Dedifferentiated amniotic fluid mesenchymal stem cell (primary cell): ENCODE results near the gene PEX5L.
"Not testable (repeated sequence)": the region's sequence is repeated elsewhere in the genome, so short reads cannot be mapped to it uniquely, and the experiment has no call there.

ENCODE experiments used
- DNase-seq: peaks from one replicate; pipeline ENCODE4 v3.0.0-alpha.2; 2016; ENCODE audit errors: extremely low spot score

The PEX5L gene

DNA sequence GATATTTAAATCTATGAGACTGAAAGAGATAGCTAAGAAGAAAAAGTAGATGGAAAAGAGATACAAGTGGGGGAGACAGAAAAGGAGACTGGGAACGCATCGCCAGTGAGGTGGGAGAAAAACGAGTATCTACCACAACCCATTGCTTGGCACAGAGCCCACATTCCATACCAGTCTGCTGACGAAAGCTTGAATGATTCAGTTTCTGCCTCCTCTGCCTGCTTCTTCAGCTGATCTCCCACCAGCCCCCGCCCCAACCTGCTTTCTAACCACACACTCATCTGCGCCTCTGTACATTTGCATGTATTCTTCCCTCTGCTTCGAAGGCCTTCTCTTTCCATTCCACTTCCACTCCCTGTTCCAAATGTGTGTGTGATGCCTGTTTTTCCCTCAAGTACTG lies 195.8 kb downstream of the PEX5L start:
- DNase-seq, result no peak

DNA sequence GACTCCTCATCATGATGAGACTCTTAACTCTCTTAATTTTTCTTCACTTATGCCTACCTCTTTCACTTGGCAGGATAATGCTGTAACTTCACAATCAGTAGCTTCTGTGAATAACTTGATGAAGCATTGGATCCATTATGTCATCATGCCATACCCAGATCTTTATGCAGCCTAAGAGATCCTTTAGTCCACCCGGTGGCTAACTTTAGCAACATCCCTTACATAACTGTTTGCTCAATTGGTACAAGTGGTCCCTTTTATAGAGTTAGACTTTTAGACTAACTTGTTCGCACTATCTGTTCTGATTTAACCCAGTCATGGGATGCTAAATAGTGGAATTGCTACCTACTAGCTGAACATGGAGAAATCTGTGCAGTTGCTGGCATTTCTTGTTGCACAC lies 199.4 kb downstream of the PEX5L start:
- no peak for DNase-seq

DNA sequence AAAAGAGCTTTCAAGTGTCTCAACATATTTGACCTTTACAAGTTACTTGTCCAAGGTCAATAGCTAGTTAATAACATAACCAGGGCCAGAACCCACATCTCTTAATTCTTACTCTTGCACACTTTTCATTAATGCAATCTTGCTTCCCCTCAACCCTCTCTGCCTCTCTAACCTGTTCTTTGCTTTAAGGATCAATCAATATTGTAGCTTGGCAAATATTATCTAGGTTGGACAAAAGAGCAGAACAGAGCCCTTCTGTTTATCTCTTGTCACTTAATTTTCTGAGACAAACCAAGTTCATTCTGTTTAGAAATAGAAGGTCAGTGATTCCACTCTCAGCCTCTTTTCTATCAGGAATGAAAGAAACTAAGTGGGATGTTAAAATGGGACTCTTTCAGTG lies 203.4 kb downstream of the PEX5L start:
- no peak for DNase-seq

DNA sequence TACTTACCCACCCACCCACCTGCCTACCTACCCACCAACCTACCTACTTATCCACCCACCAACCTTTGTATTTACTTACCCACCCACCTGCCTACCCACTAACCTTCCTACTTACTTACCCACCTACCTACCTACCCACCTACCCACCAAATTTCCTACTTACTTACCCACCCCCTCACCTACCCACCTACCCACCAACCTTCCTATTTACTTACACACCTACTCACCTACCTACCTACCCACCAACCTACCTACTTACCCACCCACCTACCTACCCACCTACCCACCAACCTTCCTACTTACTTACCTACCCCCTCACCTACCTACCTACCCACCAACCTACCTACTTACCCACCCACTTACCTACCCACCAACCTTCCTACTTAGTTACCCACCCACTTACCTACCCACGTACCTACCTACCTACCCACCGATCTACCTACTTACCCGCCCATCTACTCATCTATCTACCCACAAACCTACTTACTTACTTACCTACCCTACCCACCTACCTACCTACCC lies 204.3 kb downstream of the PEX5L start:
- DNase-seq, result no peak

DNA sequence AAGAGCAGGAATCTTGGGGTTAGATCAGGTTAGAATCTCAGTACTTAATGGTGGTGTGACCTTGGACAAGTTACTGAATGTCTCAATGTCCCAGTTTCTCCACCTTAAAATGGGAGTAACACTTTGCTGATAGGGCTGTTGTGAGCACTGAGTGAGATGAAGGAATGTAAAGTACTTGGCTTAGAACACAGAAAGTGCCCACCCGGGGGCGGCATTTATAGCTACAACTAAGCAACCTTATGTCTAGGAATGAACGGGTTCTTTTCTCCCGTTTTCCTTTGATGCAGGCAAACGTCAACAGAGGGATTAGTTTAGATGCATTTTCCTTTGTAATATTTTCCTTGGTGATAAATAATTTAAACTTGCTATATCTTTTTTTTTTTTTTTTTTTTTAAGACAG lies 207.3 kb downstream of the PEX5L start:
- no peak for DNase-seq

DNA sequence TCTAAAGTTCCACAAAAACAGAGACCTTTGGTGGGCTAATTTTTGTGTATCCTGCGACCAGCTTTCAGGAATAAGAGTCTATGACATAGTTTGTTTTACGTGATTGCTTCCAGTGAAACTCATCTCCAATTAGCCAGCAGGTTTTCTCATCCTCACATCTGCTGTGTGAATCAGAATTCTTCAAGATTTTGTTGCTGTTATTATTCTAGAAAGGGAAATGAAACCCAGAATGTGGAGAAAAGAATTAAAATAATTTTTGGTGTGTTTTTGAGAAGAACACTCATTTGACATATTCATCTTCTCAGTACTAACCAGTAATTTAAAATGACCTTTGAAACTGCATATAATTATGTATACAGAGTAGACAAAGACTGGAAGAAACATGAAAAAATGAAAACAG lies 208.0 kb downstream of the PEX5L start:
- DNase-seq, result no peak

DNA sequence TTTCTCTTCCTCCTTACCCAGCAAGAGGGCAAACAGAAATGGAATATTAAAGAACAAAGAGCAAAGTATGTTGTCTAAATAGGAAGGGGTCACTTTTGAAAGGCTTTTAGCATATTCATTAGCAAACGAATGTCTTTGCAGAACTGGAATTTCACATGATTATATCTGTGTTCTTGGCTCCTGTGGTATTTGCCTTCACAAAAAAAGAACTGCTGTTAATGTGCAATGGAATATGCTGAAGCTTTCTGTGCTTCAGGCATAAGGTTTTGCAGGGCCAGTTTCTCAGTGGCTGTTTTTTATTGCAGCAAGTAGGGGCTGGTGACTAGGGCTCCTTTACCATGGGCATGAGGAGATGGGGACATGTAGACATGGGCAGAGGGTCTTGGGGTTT lies 210.5 kb downstream of the PEX5L start:
- no peak for DNase-seq

DNA sequence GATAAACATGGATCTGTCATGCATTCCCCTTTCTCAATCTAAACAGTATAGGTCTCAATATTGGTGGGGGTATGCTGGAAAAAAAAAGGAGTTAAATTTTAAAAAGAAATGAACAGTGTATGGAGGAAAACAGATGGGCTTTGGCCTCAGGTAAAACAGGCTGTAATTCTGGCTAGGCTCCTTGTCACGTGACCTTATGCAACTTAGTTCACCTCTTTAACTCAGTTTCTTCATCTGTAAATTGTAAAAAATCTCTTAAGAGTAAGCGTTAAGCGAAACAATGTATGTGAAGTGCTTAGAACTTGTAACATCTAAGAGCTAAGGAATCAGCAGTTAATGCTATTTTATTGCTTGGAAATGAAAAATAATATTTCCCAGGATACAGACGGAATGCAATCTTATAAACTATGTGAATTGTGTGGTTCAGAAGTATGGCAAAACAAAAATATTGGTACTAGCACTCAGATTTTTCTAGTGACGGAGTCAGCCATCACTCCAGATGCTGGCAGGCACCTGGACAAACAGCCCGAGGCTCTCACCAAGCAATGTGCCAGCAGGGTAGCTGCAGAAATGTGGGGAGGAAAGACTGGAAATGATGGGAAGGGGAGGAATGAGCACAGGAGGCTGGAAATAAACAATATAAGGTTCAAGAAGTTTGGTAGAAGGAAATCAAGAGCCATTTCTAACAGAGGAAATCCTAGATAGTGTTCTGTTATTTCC lies 211.1 kb downstream of the PEX5L start:
- DNase-seq, result no peak

DNA sequence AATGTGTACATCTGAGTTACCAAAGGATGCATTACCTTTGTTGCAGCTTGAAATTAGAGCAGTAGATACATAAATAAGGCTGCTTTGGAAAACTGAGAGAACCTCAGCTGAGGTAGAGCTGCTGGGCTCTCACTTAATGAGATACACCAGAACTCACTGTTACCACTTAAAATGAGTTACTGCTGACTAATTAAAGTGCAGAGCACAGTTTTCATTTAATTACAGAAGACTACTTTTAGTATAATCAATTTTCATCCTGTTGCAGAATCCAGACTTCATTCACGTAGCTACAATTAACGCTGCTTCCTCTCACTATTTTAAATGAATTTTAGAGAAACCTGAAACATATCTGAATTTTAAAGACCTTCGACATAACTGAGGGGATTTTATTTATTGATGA lies 214.4 kb downstream of the PEX5L start:
- DNase-seq, result no peak

DNA sequence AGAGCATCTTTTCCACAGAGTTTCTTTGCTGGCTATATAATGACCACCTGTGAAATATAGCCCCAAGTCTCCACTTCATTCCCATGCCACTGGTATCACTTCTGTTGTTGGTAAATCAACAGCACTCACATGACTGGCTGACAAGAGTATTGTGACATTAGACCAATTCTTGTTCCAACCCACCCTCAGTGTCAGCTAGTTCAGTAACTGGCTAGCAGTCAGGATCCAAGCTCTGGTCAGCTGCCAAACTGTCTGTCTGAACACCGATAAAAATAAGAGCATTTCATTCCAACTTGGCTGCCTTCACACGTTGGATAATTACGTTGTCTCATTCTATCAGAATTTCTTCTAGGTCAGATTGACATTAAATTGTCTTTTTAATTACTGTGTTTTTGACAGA lies 217.4 kb downstream of the PEX5L start:
- no peak for DNase-seq

DNA sequence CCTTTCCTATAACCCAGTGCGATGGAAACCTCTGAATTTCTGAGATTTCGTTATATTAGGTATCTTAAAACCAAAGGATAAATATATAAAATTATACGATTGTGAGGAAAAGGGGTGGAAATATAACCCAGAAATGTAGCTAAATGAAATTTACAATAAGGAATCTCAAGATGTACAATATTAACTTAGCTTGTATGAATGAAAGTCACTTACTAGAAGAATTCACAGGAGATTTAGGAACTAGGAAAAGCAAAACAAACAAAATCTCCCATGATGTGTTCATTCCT lies 224.7 kb downstream of the PEX5L start:
- DNase-seq, result no peak

DNA sequence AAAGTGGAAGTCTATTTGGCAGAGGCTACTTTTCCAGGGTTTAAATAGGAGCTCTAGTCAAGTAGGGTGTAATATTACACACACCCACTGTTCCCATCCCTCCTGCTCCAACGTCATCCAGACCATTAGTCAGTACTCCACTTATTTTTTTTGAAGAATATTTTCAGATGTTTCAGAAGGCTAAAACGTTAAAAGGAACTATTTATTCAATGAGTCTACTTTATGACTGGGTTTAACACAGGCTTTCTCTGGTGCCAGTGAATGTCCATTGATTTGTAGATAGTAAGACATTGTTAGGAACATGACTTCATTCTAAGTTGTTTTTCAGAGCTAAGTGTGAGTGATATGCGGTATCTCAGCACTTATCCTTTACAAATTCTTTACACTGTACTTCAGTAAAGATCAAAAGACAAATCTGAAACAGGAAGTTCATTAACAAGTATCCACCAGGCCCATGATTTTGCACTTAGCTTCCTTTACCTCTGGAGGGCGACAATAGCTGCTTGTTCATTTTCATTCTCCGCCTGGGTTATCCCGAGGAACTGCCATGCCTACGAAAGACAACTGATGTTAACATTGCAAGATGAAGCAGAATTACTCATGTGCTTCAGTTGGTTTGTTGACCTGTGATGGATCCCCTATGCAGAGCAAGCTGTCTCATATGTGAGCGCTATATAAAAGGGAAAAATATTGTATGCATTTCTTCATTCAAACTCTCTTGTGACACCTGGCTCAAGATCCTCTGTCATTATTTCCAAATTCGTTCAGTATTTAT lies 225.2 kb downstream of the PEX5L start:
- peak; percentile 83 for DNase-seq

DNA sequence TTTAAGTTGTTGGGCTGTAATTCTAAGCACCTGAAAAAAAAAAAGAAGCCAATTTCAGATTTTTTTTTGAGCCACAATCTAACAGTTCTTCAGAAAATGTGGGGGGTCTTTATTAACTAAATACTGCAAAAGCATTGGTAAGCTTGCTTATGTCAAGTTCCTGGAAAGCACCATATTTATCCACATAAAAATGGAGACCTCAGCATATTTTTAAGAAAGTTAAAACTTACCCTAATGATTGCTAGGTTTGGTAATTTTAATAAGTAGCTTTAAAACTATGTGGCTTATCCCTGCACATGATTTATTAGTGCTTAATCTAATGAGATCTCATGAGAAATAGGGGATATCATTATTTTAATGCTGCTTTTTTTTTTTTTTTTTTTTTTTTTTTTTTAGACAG lies 227.1 kb downstream of the PEX5L start:
- no peak for DNase-seq

DNA sequence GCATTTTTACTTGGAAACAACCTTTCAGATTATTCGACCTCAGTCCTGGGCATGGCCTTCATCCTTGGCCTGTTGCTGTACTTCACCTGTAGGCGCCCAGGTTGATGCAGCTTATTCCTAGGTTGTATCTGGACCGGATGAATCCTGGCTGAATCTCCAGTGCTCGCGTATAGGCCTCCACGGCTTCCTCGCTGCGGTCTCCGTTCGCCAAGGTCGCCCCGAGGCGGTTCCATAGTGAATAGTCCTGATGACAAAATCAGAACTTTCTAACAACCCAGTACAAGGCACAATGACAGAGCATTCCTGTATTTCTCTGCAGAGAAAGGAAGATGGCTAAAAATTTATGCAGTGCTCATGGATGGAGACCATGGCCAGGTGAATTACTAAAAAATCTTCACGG lies 229.1 kb downstream of the PEX5L start:
- no peak for DNase-seq

DNA sequence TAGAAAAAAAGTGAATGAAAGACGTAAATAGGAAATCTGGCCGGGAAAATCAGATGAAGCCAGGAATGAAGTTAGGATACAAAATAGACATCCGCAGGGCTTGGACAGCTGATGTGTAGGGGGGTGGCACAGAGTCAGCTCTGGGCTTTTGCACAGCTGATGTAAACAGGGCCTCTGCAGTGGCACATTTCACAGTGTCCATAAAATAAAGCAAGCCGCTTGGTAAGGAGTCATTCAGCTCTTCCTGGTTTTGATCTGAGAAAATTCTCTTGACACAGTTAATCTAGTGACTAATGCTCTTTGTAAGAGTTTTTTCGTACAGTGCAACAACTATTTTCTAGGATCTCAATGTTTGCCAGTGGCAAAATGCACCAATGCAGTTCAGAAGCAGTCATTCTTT lies 230.6 kb downstream of the PEX5L start:
- DNase-seq, result peak; percentile 46

DNA sequence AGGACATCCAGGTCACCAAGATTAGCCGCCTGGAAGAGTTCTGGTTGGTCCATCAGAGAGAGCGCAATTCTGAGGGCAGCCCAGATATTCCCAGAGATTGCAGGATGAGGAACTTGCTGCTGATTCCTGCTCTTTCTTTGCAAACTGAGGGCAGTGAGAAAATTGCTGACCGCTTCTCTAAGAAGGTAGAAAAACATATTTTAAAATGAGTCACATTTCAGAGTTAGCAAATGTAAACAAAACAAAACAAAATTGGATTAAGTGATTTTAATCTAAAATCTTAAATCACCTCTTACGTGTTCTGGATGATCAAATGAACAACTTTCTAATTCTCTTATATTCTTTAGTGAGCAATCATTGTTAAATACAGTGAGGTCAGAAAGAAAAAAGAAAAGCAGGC lies 234.9 kb downstream of the PEX5L start:
- peak; percentile 28 for DNase-seq

DNA sequence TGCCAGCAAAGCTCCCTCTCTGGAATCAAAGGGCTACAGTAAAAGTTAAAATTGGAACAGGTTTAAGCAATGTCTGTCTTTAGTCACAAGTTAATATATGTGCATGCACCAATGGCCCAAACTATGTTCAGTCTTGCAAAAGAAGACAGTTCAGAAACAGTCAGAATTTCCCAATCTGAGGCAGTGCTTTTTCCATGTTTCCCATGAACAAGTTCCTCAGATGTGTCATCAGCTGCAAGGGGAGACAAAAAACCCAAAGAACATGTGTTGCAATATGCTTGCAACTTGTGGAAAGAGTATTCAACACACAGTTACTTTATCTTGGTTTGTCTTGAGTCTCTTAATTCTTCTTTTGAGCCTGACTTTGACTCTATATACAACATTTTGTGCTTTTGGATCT lies 235.5 kb downstream of the PEX5L start:
- peak; percentile 96 for DNase-seq

DNA sequence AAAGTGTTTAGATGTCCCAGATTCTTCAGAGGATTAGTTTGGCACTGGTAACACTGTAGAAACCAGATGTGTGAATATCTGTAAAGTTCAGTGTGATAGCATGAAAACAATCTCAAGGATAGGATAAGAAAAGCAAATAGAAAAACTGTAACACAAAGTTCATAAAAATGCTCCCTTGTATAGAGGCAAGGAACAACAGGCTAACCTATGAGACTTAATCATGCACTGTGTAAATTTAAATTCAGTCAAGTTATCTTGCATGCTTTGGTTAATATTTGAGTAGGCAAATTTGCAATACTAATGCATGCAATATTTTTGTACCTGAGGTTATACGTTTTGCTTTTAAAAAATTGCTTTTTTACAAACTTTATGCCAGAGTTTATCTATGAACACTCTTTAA lies 239.5 kb downstream of the PEX5L start:
- DNase-seq, result no peak

DNA sequence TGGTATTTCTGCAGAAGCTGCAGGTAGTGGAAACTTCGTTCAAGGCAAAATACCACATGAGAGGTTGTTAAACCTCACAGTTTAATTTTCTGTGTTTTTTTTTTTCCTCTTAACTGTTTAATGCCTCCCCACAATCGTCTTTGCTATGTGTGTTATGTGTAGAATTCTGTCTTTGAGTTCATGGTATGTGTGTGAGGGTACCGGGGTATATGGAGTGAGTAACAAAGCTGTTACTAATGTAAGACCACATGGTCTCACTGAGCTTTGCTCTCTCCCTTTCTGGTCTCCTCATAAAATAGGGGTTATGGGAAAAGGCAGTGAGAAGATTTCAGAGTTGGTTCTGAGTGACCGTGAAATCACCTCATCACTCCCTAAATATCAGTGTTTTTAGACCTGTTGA lies 240.3 kb downstream of the PEX5L start:
- DNase-seq, result no peak

DNA sequence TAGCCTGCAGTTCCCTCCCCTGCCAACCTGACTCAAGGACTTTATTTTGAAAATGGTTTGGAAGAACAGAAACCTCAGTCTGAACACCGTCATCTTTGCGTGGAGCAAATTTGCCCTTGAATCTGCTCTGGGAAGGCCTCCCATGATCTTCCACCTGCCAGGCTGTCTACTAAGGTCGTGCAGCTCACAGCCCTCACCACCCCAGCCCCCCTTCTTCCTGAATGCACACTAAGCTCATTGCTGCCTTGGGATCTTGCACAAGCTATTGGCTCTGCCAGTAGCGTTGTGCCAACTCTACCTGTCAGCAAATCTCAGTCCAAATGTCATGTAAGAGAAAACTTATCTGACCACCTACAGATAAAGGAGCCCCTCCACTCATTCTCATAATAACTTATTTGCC lies 242.4 kb downstream of the PEX5L start:
- DNase-seq, result no peak

DNA sequence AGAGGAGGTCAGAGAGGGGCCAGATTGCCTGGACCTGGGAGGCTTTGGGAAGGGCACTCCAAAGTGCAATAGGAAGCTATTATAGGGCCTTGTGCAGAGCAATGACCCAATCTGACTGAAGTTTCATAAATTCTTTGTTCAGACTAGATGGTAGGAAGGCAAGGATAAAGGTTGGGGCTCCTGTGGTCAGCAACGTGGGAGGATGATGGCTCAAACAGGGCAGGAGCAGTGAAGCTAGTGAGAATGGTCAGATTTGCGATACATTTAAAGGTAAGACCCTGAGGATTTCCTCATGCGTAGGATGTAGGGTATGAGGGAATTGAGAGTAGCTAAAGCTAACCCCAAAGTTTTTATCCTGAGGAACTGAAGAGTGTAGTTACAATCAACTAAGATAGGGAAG lies 244.9 kb downstream of the PEX5L start:
- no peak for DNase-seq

DNA sequence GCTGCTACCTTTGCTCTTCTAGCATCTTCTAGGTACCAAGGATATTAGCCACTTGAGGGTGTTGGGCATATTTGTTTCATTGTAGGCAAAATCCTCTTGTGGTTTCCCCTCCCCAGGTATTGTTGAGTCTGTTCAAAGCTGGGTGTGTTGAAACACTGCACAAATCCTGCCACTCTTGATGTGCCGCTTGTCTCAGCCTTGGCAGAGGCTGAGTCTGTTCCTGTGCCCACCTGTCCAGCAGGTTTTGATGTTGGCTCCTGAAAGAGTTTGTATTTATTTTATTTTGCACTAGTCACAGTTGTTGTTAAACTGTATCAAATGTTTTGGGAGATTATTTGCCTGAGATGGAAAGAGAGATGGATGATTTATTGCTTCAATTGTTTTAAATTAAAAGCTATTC lies 247.7 kb downstream of the PEX5L start:
- no peak for DNase-seq

DNA sequence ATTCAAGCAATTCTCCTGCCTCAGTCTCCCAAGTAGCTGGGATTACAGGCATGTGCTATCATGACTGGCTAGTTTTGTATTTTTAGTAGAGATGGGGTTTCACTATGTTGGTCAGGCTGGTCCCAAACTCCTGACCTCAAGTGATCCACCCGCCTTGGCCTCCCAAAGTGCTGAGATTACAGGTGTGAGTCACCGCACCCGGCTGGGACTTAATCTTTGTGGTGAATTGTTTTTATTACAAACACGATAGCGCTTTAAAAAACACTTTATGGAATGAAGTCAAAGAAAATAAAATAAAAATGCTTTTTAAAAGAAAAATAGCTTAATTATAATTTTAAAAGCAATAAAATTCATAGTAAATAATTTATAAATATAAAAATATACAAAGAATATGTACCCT lies 253.9 kb downstream of the PEX5L start:
- DNase-seq, result not testable (repeated sequence)
